Measurements from ENCODE around the gene SYT14.

DNA sequence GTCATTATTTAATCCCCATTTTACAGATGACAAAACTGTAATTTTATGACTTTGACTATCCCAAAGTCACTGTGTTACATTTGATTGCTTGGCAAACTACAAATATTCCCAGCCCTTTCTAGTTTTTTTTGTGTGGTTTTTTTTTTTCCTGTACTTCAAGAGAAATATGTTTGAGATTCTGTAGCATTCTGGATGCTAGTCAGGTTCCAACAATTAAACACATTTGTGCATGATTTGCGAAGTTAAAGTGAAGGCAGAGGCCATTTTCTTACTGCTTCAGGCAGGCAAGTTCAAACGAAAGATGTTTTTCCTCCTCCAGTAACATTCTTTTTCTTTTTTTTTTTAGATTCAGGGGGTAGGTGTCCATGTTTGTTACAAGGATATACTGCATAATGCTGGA lies 186.7 kb downstream of the SYT14 start:
- TF ChIP-seq, protein P1, sequence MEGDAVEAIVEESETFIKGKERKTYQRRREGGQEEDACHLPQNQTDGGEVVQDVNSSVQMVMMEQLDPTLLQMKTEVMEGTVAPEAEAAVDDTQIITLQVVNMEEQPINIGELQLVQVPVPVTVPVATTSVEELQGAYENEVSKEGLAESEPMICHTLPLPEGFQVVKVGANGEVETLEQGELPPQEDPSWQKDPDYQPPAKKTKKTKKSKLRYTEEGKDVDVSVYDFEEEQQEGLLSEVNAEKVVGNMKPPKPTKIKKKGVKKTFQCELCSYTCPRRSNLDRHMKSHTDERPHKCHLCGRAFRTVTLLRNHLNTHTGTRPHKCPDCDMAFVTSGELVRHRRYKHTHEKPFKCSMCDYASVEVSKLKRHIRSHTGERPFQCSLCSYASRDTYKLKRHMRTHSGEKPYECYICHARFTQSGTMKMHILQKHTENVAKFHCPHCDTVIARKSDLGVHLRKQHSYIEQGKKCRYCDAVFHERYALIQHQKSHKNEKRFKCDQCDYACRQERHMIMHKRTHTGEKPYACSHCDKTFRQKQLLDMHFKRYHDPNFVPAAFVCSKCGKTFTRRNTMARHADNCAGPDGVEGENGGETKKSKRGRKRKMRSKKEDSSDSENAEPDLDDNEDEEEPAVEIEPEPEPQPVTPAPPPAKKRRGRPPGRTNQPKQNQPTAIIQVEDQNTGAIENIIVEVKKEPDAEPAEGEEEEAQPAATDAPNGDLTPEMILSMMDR (IDR thresholded peaks at IDR 0.05) = no peak
- no peak for TF ChIP-seq POLR2A (IDR thresholded peaks at IDR 0.05)

Measured in thyroid gland (tissue), 4 donors.